ENCODE data around the gene COX6A2.

Gene COX6A2

GRCh38 chr16:31474773-31475738 is 46.9 kb upstream of the COX6A2 start:
- Histone ChIP-seq H3K27me3 (ENCODE audit: control insufficient read depth, insufficient read depth, low read length) (no peaks in the 10 kb centered on the region), H3K79me2 (no peaks in the 10 kb centered on the region), H3K36me3 (ENCODE audit: control insufficient read depth, insufficient read depth, low read length) (no peaks in the 10 kb centered on the region), H3K4me3 (ENCODE audit: low read depth, low read length) (no peak overlapping the region), H3K9me3 (ENCODE audit: control insufficient read depth, low read length) (no peaks in the 10 kb centered on the region), H3K9ac (no peak overlapping the region), H3K27ac (no peak overlapping the region), H3K4me2 (ENCODE audit: low read length) (no peak overlapping the region), H3K4me1 (peaks cover 19% of the 10 kb centered on the region), H2AFZ (no peak overlapping the region)
- no peak for TF ChIP-seq CTCF (IDR thresholded peaks at IDR 0.05)

- H3K36me3 ChIP-seq (ENCODE audit: control insufficient read depth, insufficient read depth, low read length): no peaks in the 10 kb centered on the region
- H3K27ac ChIP-seq: no peak overlapping the region
- no peak overlapping the region for H3K9ac ChIP-seq
- H3K4me1 ChIP-seq: peaks cover 19% of the 10 kb centered on the region
- no peak overlapping the region for H3K4me2 ChIP-seq (ENCODE audit: low read length)
- TF ChIP-seq CTCF (IDR thresholded peaks at IDR 0.05): no peak
- H3K9me3 ChIP-seq (ENCODE audit: control insufficient read depth, low read length): no peaks in the 10 kb centered on the region
- H2AFZ ChIP-seq: no peak overlapping the region
- H3K4me3 ChIP-seq (ENCODE audit: low read depth, low read length): no peak overlapping the region
- no peaks in the 10 kb centered on the region for H3K79me2 ChIP-seq
- no peaks in the 10 kb centered on the region for H3K27me3 ChIP-seq (ENCODE audit: control insufficient read depth, insufficient read depth, low read length)
Observed at GRCh38 chr16:31474173-31474714, 46.1 kb upstream of the COX6A2 start.

DNA sequence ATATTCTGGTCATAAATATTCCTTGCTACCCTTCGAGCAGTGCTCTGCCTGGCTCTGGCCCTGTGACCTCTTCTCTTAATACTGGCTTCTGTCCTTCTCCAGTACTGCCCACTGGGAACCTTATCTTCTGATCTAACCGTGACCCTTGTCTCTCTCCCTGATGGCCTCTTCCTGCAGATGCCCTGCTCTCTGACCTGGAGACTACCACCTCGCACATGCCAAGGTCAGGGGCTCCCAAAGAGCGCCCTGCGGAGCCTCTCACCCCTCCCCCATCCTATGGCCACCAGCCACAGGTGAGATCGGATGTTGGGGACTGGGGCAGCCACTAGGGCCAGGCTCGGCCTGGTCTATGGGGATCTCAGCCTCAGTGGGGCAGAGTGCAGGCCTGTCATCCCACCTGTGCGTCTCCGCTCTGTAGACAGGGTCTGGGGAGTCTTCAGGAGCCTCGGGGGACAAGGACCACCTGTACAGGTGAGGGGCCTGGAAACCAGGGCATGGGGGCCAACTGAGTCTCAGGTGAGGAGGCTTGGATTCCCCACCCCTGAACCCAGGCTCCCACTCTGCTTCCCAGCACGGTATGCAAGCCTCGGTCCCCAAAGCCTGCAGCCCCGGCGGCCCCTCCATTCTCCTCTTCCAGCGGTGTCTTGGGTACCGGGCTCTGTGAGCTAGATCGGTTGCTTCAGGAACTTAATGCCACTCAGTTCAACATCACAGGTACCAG is 45.3 kb upstream of the COX6A2 start:
- Histone ChIP-seq H3K9me3 (ENCODE audit: control insufficient read depth, low read length) (no peaks in the 10 kb centered on the region), H3K27ac (no peak overlapping the region), H3K4me1 (peaks cover 19% of the 10 kb centered on the region), H3K9ac (no peak overlapping the region), H3K4me2 (ENCODE audit: low read length) (peak overlapping the region; percentile 72), H3K36me3 (ENCODE audit: control insufficient read depth, insufficient read depth, low read length) (no peaks in the 10 kb centered on the region), H2AFZ (peak overlapping the region; percentile 26), H3K27me3 (ENCODE audit: control insufficient read depth, insufficient read depth, low read length) (no peaks in the 10 kb centered on the region), H3K4me3 (ENCODE audit: low read depth, low read length) (peak overlapping the region; percentile 58), H3K79me2 (no peaks in the 10 kb centered on the region)
- TF ChIP-seq CTCF (IDR thresholded peaks at IDR 0.05): no peak

DNA sequence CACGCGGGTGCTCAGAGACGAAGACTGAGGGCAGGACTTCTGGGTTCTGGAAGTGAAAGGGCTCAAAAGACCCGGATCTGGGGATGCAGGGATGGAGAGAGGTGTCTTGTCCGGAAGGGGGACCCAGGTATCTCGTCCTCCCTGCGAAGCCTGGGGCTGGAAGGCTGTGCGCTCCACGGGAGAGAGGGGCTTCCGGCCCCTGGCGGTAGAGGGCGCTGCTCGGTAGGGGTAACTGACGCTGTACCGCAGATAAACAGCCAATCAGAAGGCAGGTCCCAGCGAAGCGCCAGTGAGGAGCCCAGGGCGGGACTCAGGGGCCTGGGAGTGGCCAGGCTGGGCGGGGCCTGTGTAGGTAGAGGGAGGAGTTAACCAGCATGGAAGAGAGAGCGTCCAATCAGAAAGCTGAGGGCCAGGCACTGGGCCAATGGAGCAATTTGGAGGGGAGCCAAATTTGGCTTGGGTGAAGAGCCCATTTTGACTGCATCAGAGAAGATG is 44.6 kb upstream of the COX6A2 start:
- no peak overlapping the region for H3K9ac ChIP-seq
- H3K4me3 ChIP-seq (ENCODE audit: low read depth, low read length): peak overlapping the region; percentile 58
- H2AFZ ChIP-seq: peak overlapping the region; percentile 99

More for the DNA sequence above, 44.6 kb upstream of the COX6A2 start:
- peak overlapping the region; percentile 72 for H3K4me2 ChIP-seq (ENCODE audit: low read length)
- peak; percentile 74 for TF ChIP-seq CTCF (IDR thresholded peaks at IDR 0.05)
- no peaks in the 10 kb centered on the region for H3K36me3 ChIP-seq (ENCODE audit: control insufficient read depth, insufficient read depth, low read length)
- H3K79me2 ChIP-seq: no peaks in the 10 kb centered on the region
- H3K27me3 ChIP-seq (ENCODE audit: control insufficient read depth, insufficient read depth, low read length): no peaks in the 10 kb centered on the region
- H3K27ac ChIP-seq: peak overlapping the region; percentile 66
- H3K9me3 ChIP-seq (ENCODE audit: control insufficient read depth, low read length): no peaks in the 10 kb centered on the region
- peaks cover 15% of the 10 kb centered on the region for H3K4me1 ChIP-seq

All from parathyroid adenoma (tissue), 2 donors.